Gastrocnemius medialis (tissue), 4 donors: Measurements from ENCODE around the gene ST3GAL2.
"Not testable (repeated sequence)": the region's sequence is repeated elsewhere in the genome, so short reads cannot be mapped to it uniquely, and the experiment has no call there.

Experiments used
- CTCF ChIP-seq, 5 experiments: fragments of 450-650 bp in 3 of 5; fragments of 200-600 bp in 2 of 5; sonication (generic) in 2 of 5; IDR thresholded peaks in 4 of 5; conservative IDR thresholded peaks in 1 of 5; 1 replicate in 4 of 5; 2 replicates in 1 of 5; pipeline ENCODE4 v1.5.1; 2016 to 2019; ENCODE audit warnings: antibody characterized with exemption in 5 of 5, mild to moderate bottlenecking in 3 of 5, moderate library complexity in 3 of 5
- POLR2A ChIP-seq, 2 donors: fragments of 450-650 bp; IDR thresholded peaks; one replicate each; pipeline ENCODE4 v1.6.1; 2017; ENCODE audit warnings: antibody characterized with exemption in 2 of 2, mild to moderate bottlenecking in 2 of 2, moderate library complexity in 2 of 2

GRCh38 chr16:70406104-70406503 is 32.8 kb downstream of the ST3GAL2 start:
- not testable (repeated sequence) for TF ChIP-seq POLR2A (IDR thresholded peaks at IDR 0.05); CTCF (IDR thresholded peaks at IDR 0.05 in 4 of 5, conservative IDR thresholded peaks at IDR 0.05 in 1 of 5)
